Tibial nerve (tissue), 3 donors: Measurements from ENCODE around the gene JMJD7.

Experiments used
- CTCF ChIP-seq, 5 experiments: fragments of 200-600 bp in 3 of 5; fragments of 450-650 bp in 2 of 5; sonication (generic) in 3 of 5; IDR thresholded peaks; one replicate each; pipeline ENCODE4 v1.5.1; 2016 to 2019; ENCODE audit warnings: antibody characterized with exemption in 5 of 5, mild to moderate bottlenecking in 3 of 5, moderate library complexity in 2 of 5
- POLR2A ChIP-seq, 2 donors: fragments of 450-650 bp; IDR thresholded peaks; one replicate each; pipeline ENCODE4 v1.6.1; 2017; ENCODE audit warnings: antibody characterized with exemption in 2 of 2, mild to moderate bottlenecking in 2 of 2, moderate library complexity in 2 of 2

GRCh38 chr15:41881550-41881919, 53.6 kb downstream of the JMJD7 start:
- TF ChIP-seq CTCF (IDR thresholded peaks at IDR 0.05), result no peak
- TF ChIP-seq POLR2A (IDR thresholded peaks at IDR 0.05), result no peak
